Peyer's patch (tissue), 4 donors: Measurements from ENCODE around the gene CDPF1.

Source experiments
- POLR2A ChIP-seq, 2 donors: fragments of 450-650 bp; IDR thresholded peaks; one replicate each; pipeline ENCODE4 v1.5.1; 2017; ENCODE audit warnings: antibody characterized with exemption in 2 of 2, mild to moderate bottlenecking in 2 of 2, moderate library complexity in 2 of 2
- TF ChIP-seq, protein P1 (sequence below), 6 experiments: fragments of 450-650 bp in 4 of 6; fragments of 200-600 bp in 2 of 6; sonication (generic) in 1 of 6; IDR thresholded peaks; one replicate each; pipeline ENCODE4 v1.5.1; 2017 to 2019; ENCODE audit warnings: antibody characterized with exemption in 6 of 6, mild to moderate bottlenecking in 3 of 6, moderate library complexity in 1 of 6

DNA sequence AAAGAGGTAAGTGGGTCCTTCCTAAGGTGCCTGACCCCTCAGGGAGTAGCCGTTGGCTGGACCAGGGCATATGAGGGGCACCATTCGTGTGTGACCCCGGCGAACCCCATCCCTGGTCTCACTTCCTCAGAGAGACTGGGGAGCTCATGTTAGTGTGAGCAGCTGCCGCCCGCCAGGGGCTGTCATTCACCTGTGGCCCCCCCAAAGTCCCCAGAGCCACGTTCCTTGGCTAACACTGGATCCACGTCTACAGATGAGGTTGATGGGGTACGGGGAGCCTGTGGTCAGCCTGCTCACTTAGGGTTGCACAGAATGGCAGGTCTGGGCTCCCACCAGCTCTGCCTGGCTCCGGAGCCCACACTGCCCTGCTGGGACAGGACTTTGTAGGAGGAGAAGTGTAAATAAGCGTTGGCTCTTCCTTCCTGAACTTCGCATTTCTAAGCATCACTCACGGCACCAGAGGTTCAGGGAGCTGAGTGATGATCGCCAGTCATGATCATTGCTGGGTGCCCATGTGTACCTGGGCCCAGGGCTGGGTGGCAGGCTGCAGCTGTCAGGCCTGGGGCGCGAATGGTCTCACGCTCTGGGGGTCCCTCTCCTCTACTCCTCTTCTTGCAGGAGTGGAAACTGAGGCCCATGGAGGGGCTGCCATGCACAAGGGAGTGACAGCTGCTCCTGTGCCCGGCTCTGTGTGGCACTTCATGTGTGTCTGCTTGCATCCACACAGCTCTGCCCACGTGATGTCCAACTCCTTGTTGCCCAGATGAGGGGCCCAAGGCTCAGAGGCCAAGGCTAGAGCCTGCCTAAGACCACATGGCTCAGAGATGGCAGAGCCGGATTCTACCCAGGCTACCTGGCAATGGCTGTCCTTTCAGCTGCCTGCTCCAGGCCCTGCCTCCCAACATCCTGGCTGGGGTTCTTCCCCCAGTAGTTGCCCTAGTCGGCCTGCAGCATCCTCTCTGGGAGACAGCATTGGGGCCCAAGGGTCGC is 28.9 kb upstream of the CDPF1 start:
- TF ChIP-seq, protein P1, sequence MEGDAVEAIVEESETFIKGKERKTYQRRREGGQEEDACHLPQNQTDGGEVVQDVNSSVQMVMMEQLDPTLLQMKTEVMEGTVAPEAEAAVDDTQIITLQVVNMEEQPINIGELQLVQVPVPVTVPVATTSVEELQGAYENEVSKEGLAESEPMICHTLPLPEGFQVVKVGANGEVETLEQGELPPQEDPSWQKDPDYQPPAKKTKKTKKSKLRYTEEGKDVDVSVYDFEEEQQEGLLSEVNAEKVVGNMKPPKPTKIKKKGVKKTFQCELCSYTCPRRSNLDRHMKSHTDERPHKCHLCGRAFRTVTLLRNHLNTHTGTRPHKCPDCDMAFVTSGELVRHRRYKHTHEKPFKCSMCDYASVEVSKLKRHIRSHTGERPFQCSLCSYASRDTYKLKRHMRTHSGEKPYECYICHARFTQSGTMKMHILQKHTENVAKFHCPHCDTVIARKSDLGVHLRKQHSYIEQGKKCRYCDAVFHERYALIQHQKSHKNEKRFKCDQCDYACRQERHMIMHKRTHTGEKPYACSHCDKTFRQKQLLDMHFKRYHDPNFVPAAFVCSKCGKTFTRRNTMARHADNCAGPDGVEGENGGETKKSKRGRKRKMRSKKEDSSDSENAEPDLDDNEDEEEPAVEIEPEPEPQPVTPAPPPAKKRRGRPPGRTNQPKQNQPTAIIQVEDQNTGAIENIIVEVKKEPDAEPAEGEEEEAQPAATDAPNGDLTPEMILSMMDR (IDR thresholded peaks at IDR 0.05): no peak
- no peak for TF ChIP-seq POLR2A (IDR thresholded peaks at IDR 0.05)
